Stimulated activated CD8-positive, alpha-beta memory T cell treated with anti-CD3 and anti-CD28 coated beads, Interleukin-15, amount 100 ng/mL, for 1 hour (primary cell): Measurements from ENCODE around the gene GLUD1.
"Not testable (repeated sequence)": the region's sequence is repeated elsewhere in the genome, so short reads cannot be mapped to it uniquely, and the experiment has no call there.

Experiments used
- DNase-seq: peaks from one replicate; pipeline ENCODE4 v3.0.0-alpha.2; 2020; ENCODE audit warnings: low read depth

Gene GLUD1

GRCh38 chr10:87094373-87095235 lies at the start of gene GLUD1, which contains the start of gene SHLD2:
Gene GLUD1, minus strand, starts transcription at chr10:87094843. Its CDS starts 74 bp downstream, at chr10:87094769.
Gene SHLD2, plus strand, starts transcription at chr10:87095206. Its CDS starts 56,149 bp downstream, at chr10:87151355.
- DNase-seq: peak; percentile 62

GRCh38 chr10:87143109-87143418 lies 48.4 kb upstream of the GLUD1 start:
- not testable (repeated sequence) for DNase-seq

GRCh38 chr10:87142230-87143108 lies 47.8 kb upstream of the GLUD1 start:
- DNase-seq: not testable (repeated sequence)

GRCh38 chr10:87137478-87137877 lies 42.8 kb upstream of the GLUD1 start:
- not testable (repeated sequence) for DNase-seq

GRCh38 chr10:87134440-87134839 lies 39.8 kb upstream of the GLUD1 start:
- DNase-seq: not testable (repeated sequence)

- DNase-seq: not testable (repeated sequence)
Measured at GRCh38 chr10:87133936-87134335, 39.3 kb upstream of the GLUD1 start.

GRCh38 chr10:87132176-87132575 lies 37.5 kb upstream of the GLUD1 start:
- not testable (repeated sequence) for DNase-seq

GRCh38 chr10:87127607-87128156 lies 33.0 kb upstream of the GLUD1 start:
- not testable (repeated sequence) for DNase-seq

GRCh38 chr10:87127048-87127447 lies 32.4 kb upstream of the GLUD1 start:
- not testable (repeated sequence) for DNase-seq

GRCh38 chr10:87123351-87123750 lies 28.7 kb upstream of the GLUD1 start:
- not testable (repeated sequence) for DNase-seq

- not testable (repeated sequence) for DNase-seq
Measured at GRCh38 chr10:87119029-87119428, 24.4 kb upstream of the GLUD1 start.

- not testable (repeated sequence) for DNase-seq
Measured at GRCh38 chr10:87118122-87118521, 23.5 kb upstream of the GLUD1 start.

GRCh38 chr10:87105446-87106124 lies 10.9 kb upstream of the GLUD1 start:
- DNase-seq: no peak

GRCh38 chr10:87104727-87105126 lies 10.1 kb upstream of the GLUD1 start:
- DNase-seq: not testable (repeated sequence)

- DNase-seq: no peak
Measured at GRCh38 chr10:87101996-87102395, 7.4 kb upstream of the GLUD1 start.

GRCh38 chr10:87095236-87095945 lies 748 bp upstream of the GLUD1 start:
- peak; percentile 46 for DNase-seq

GRCh38 chr10:87093632-87094372 lies 841 bp downstream of the GLUD1 start:
- DNase-seq: peak; percentile 42

- DNase-seq: no peak
Measured at GRCh38 chr10:87092861-87093631, 1.6 kb downstream of the GLUD1 start.

- no peak for DNase-seq
Measured at GRCh38 chr10:87092376-87092860, 2.2 kb downstream of the GLUD1 start.
